NOMO-1 treated with DMSO at 0.1 percent for 48 hours (cell line): Measurements from ENCODE around the gene CSHL1.
A peak's percentile ranks its signal among the peaks of the same experiment; 100 is the strongest.
"Not testable (repeated sequence)": the region's sequence is repeated elsewhere in the genome, so short reads cannot be mapped to it uniquely, and the experiment has no call there.

ENCODE experiments used
- DNase-seq: peaks from one replicate; lab custom pipeline; 2025; ENCODE audit not compliant: unreplicated experiment; lab: John Stamatoyannopoulos, UW

The CSHL1 gene

GRCh38 chr17:63919311-63919723 is 8.3 kb upstream of the CSHL1 start:
- peak; percentile 44 for DNase-seq

GRCh38 chr17:63918789-63919305 is 7.8 kb upstream of the CSHL1 start, which contains the start of gene GH1:
Gene GH1 (minus strand): TSS chr17:63918839. CDS start chr17:63918776, 63 bp downstream.
- not testable (repeated sequence) for DNase-seq

- DNase-seq: no peak
Measured at GRCh38 chr17:63918305-63918704, 7.2 kb upstream of the CSHL1 start.

GRCh38 chr17:63917646-63918045 is 6.6 kb upstream of the CSHL1 start:
- DNase-seq: no peak

GRCh38 chr17:63917206-63917605 is 6.1 kb upstream of the CSHL1 start:
- not testable (repeated sequence) for DNase-seq

GRCh38 chr17:63916566-63917185 is 5.6 kb upstream of the CSHL1 start:
- DNase-seq: no peak

- peak; percentile 43 for DNase-seq
Measured at GRCh38 chr17:63915753-63916152, 4.7 kb upstream of the CSHL1 start.

GRCh38 chr17:63914471-63914870 is 3.4 kb upstream of the CSHL1 start:
- no peak for DNase-seq

- DNase-seq: peak; percentile 24
Measured at GRCh38 chr17:63911657-63912100, 621 bp upstream of the CSHL1 start.

- no peak for DNase-seq
Measured at GRCh38 chr17:63910096-63910495, 962 bp downstream of the CSHL1 start.

- not testable (repeated sequence) for DNase-seq
Measured at GRCh38 chr17:63909586-63909985, 1.5 kb downstream of the CSHL1 start.

GRCh38 chr17:63907161-63907778 is 3.8 kb downstream of the CSHL1 start:
- DNase-seq: not testable (repeated sequence)

- not testable (repeated sequence) for DNase-seq
Measured at GRCh38 chr17:63904796-63905195, 6.3 kb downstream of the CSHL1 start.

- DNase-seq: not testable (repeated sequence)
Measured at GRCh38 chr17:63903787-63904201, 7.3 kb downstream of the CSHL1 start.

- DNase-seq: not testable (repeated sequence)
Measured at GRCh38 chr17:63901971-63902370, 9.1 kb downstream of the CSHL1 start.

GRCh38 chr17:63898899-63899798 is 11.9 kb downstream of the CSHL1 start:
- DNase-seq: not testable (repeated sequence)

GRCh38 chr17:63896524-63897354 is 14.3 kb downstream of the CSHL1 start, which contains the start of gene CSH1:
Gene CSH1 (minus strand): TSS chr17:63896574. CDS start chr17:63896511, 63 bp downstream.
- DNase-seq: not testable (repeated sequence)

GRCh38 chr17:63894821-63895220 is 16.2 kb downstream of the CSHL1 start:
- not testable (repeated sequence) for DNase-seq

- not testable (repeated sequence) for DNase-seq
Measured at GRCh38 chr17:63894021-63894420, 17.0 kb downstream of the CSHL1 start.
